NB4 (cell line): ENCODE results near the gene MICA.

ENCODE experiments used
- DNase-seq: peaks from one replicate; pipeline ENCODE4 v3.0.0; 2010; ENCODE audit warnings: low read depth
- H3K4me3 ChIP-seq: one replicate; pipeline ENCODE4 v1.5.1; 2011; ENCODE audit warnings: mild to moderate bottlenecking, low read depth, low read length, moderate library complexity
- MYC ChIP-seq: IDR thresholded peaks from 2 replicates; pipeline ENCODE4 v1.6.1; 2011; ENCODE audit warnings: low read depth, low read length
- POLR2A ChIP-seq: IDR thresholded peaks from 2 replicates; pipeline ENCODE4 v1.6.1; 2011; ENCODE audit warnings: mild to moderate bottlenecking; ENCODE audit not compliant: insufficient read length; ENCODE audit errors: extremely low read depth
- TF ChIP-seq, protein P1 (sequence below): IDR thresholded peaks from 2 replicates; pipeline ENCODE4 v1.6.1; 2011; ENCODE audit warnings: low read depth, low read length
- TF ChIP-seq, protein P2 (sequence below): IDR thresholded peaks from one replicate; pipeline ENCODE4 v1.5.1; 2012; ENCODE audit warnings: low read depth, low read length

MICA gene

DNA sequence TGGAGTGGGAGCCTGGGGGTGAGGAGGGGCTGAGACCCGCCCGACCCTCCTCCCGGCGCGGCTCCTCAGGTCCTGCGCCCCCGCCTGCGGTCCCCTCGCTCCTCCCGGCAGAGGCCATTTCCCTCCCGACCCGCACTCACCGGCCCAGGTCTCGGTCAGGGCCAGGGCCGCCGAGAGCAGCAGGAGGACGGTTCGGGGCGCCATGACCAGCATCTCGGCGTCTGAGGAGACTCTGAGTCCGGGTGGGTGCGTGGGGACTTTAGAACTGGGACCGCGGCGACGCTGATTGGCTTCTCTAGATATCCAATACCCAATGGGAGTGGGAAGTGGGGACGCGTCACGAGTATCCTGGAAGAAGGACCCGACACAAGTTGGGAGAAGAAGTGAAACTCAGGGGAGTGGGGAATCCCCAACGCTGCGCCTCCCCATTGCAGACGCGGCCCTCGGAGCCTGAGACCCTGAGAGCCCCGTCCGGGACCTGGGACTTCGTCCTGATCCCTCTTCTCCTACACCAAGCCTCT is 46.4 kb upstream of the MICA start, which contains the start of gene HLA-B:
TSS of gene HLA-B (minus strand) at position 234 of the 521 bp plus-strand sequence. CDS start at position 213, 21 bp downstream.
- H3K4me3 ChIP-seq, result peak within 1 kb of the TSS; percentile 47
- DNase-seq, result peak; percentile 81
- TF ChIP-seq MYC, result no peak; the same call in 1 of the 2 replicates

DNA sequence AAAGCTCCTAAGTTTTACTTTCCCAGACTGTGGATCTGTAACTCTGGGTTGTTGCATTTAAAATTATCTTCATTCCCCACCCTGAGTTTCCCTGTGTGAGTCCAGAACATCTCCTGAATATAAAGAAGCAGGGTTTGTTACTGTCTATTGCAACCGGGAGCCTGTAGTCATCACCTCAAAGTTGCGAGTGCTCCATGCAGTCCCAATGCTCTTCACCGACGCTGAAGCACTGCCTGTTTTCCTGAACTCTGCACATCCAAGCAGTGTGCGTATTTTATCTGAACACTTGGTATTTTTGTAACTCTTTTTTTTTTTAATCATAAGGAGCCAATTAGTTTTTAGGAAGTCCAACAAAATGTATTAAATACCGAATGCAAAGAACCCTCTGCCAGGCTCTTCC is 45.5 kb upstream of the MICA start:
- TF ChIP-seq, protein P1, sequence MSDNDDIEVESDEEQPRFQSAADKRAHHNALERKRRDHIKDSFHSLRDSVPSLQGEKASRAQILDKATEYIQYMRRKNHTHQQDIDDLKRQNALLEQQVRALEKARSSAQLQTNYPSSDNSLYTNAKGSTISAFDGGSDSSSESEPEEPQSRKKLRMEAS, result no peak
- TF ChIP-seq MYC, result no peak
- TF ChIP-seq, protein P2, sequence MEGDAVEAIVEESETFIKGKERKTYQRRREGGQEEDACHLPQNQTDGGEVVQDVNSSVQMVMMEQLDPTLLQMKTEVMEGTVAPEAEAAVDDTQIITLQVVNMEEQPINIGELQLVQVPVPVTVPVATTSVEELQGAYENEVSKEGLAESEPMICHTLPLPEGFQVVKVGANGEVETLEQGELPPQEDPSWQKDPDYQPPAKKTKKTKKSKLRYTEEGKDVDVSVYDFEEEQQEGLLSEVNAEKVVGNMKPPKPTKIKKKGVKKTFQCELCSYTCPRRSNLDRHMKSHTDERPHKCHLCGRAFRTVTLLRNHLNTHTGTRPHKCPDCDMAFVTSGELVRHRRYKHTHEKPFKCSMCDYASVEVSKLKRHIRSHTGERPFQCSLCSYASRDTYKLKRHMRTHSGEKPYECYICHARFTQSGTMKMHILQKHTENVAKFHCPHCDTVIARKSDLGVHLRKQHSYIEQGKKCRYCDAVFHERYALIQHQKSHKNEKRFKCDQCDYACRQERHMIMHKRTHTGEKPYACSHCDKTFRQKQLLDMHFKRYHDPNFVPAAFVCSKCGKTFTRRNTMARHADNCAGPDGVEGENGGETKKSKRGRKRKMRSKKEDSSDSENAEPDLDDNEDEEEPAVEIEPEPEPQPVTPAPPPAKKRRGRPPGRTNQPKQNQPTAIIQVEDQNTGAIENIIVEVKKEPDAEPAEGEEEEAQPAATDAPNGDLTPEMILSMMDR, result no peak
- TF ChIP-seq POLR2A, result no peak
- no peak for DNase-seq
- no peak overlapping the region for H3K4me3 ChIP-seq

DNA sequence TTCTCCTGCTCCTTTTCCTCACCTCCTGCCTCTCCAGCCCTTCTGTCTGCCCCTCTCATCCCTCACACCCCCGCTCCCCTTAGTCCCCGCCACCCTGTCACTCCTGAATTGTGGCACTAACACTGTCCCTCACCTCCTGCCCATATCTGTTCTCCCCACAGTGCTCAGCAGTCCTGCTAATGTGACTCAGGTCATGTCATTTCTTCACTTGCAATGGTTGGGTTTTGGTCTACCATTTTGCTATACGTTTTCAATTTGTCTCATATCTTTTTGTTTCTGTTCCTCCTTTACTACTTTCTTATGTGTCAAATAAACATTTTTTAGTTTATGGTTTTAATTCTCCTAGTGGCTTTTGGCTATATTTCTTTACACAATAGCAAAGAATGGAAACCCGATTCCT is 45.1 kb upstream of the MICA start:
- no peak for DNase-seq
- TF ChIP-seq, protein P2, result no peak
- no peak for TF ChIP-seq POLR2A
- no peak for TF ChIP-seq MYC
- TF ChIP-seq, protein P1, result no peak
- H3K4me3 ChIP-seq, result no peak overlapping the region

DNA sequence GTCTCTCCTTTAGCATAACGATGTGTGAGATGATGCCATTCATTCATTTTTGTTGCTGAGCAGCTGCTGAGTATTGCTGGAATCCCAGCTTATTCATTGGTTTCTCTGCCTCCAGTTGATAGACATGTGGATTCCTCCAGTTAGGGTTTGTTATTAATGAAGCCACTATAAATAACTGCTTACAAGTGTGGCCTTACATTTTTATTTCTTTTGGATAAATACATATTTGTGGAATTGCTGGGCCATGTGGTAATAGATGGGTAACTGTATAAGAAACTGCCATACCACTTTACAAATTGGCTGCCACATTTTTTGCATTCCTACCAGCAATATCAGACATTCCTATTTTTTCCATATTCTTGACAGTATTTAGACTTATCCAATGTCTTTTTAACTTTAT is 43.8 kb upstream of the MICA start:
- TF ChIP-seq POLR2A (no peak), MYC (no peak)
- TF ChIP-seq, protein P2, result no peak
- TF ChIP-seq, protein P1, result no peak
- H3K4me3 ChIP-seq, result no peak overlapping the region
- DNase-seq, result no peak

DNA sequence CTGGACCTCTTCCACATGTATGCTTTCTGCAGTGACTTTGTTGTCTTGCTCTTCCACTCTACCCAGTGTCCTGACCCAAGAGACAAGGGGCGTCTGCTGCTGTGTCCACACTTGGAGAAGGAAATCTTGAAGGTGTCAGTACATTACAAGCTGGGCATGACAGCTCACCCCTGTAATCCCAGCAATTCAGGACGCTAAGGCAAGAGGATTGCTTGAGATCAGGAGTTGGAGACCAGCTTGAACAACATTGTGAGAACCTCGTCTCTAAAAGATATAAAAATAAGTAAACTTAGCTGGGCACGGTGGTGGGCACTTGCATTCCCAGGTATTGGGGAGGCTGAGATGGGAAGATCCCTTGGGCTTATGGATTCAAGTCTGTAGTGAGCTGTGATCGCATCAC is 40.6 kb upstream of the MICA start:
- TF ChIP-seq, protein P2, result no peak
- TF ChIP-seq MYC, result no peak
- TF ChIP-seq, protein P1, result no peak
- TF ChIP-seq POLR2A, result no peak
- no peak overlapping the region for H3K4me3 ChIP-seq

DNA sequence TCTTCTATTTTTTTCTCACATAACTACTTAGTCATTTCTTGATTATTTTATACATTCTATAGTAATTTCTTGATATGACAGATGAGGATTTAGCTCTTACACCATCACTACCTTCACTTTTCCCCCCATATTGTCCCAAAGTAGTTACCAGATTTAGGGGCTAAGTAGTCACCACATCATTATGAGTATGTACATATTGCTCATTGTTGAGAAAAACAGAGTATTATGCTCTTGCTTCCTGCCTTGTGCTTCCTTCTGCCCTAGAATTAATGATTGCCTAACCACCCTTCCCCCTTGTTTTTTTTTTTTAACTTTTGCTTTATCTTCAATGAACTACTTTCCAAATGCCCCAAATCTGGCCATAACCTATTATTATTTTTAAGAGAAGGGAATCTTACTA is 39.6 kb upstream of the MICA start:
- no peak for DNase-seq
- TF ChIP-seq POLR2A (no peak), MYC (no peak)
- TF ChIP-seq, protein P1, result no peak
- TF ChIP-seq, protein P2, result no peak
- H3K4me3 ChIP-seq, result no peak overlapping the region

More for the DNA sequence above, 40.6 kb upstream of the MICA start:
- DNase-seq, result no peak
